ENCODE measurements around the gene C19orf12.

- no peak for TF ChIP-seq GATA3 (IDR thresholded peaks at IDR 0.05; ENCODE audit: low read depth, low read length)
- no peak for TF ChIP-seq GATA2 (IDR thresholded peaks at IDR 0.05; ENCODE audit: low read depth, low read length)
Observed at GRCh38 chr19:29676586-29676985, 38.5 kb downstream of the C19orf12 start.

Data from SH-SY5Y (cell line).